ENCODE results near the gene MFSD8. TPM values are rescaled to one million over a fixed set of nuclear protein-coding genes. Genes with fewer than 3 reads are reported as not detected.
"Not testable (repeated sequence)": the region's sequence is repeated elsewhere in the genome, so short reads cannot be mapped to it uniquely, and the experiment has no call there.

MFSD8 gene
- total and polyA plus RNA-seq, 12 donors, result 2.6 to 74.6 (median 20.8) TPM

DNA sequence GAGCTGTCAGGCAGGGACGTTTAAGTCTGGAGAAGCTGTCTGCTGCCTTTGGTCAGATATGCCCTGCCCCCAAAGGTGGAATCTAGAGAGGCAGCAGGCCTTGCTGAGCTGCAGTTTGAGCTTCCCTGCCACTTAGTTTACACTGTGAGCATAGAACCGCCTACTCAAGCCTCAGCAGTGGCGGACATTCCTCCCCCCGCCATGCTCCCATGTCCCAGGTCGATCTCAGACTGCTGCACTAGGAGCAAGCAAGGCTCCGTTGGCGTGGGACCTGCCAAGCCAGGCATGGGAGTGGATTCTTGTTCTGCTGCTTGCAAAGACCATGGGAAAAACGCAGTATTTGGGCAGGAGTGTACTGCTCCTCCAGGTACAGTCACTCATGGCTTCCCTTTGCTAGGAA is 59.9 kb downstream of the MFSD8 start:
- WGBS, 4 donors, result 75 to 89% (median 85%) methylated on average over 2 to 8 of the region's 8 CpGs
- Histone ChIP-seq H3K27me3 (no peaks in the 10 kb centered on the region), H3K9me3 (replicated peaks in 1 of 3) (no peaks in the 10 kb centered on the region), H3K27ac (no peak overlapping the region), H3K36me3 (replicated peaks in 1 of 2) (no peaks in the 10 kb centered on the region), H3K4me3 (no peak overlapping the region), H3K4me1 (replicated peaks in 1 of 2) (no peaks in the 10 kb centered on the region)
- TF ChIP-seq, protein P1, sequence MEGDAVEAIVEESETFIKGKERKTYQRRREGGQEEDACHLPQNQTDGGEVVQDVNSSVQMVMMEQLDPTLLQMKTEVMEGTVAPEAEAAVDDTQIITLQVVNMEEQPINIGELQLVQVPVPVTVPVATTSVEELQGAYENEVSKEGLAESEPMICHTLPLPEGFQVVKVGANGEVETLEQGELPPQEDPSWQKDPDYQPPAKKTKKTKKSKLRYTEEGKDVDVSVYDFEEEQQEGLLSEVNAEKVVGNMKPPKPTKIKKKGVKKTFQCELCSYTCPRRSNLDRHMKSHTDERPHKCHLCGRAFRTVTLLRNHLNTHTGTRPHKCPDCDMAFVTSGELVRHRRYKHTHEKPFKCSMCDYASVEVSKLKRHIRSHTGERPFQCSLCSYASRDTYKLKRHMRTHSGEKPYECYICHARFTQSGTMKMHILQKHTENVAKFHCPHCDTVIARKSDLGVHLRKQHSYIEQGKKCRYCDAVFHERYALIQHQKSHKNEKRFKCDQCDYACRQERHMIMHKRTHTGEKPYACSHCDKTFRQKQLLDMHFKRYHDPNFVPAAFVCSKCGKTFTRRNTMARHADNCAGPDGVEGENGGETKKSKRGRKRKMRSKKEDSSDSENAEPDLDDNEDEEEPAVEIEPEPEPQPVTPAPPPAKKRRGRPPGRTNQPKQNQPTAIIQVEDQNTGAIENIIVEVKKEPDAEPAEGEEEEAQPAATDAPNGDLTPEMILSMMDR (IDR thresholded peaks at IDR 0.05), result no peak
- TF ChIP-seq POLR2A (IDR thresholded peaks at IDR 0.05), result no peak
- intact Hi-C loops (cut with DNase I), result no loop called here
- no peak for DNase-seq

DNA sequence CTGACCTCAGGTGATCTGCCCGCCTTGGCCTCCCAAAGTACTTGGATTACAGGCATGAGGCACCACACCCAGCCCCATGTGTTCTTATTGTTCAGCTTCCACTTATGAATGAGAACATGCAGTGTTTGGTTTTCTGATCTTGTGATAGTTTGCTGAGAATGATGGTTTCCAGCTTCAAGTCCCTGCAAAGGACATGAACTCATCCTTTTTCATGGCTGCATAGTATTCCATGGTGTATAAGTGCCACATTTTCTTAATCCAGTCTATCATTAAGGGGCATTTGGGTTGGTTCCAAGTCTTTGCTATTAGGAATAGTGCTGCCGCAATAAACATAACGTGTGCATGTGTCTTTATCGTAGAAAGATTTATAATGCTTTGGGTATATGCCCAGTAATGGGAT is 65.3 kb downstream of the MFSD8 start:
- DNase-seq; H3K9me3 ChIP-seq (replicated peaks in 1 of 3); intact Hi-C loops (cut with DNase I); H3K36me3 ChIP-seq (replicated peaks in 1 of 2); H3K27me3 ChIP-seq; H3K4me3 ChIP-seq; H3K27ac ChIP-seq; H3K4me1 ChIP-seq (replicated peaks in 1 of 2): not testable (repeated sequence)
- 93 to 97% (median 97%) methylated on average over 4 of the region's 4 CpGs for WGBS, 4 donors

DNA sequence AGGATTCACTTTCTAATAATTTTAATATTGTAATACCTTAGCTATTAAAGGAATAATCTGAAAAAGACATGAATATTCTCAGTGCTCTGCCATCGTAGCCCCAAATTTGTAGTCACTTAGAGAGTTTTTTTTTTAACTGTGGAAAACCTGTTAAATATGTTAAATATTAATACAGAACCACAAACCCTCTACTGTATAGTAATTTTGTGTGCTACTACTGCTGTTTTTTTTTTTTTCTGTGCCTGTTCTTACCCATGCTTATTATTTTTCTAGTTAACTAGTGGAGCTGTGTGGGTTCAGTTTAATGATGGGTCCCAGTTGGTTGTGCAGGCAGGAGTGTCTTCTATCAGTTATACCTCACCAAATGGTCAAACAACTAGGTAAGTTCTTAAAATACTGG is 68.4 kb downstream of the MFSD8 start:
- H3K4me1 ChIP-seq (replicated peaks in 1 of 2), result peaks cover 5% of the 10 kb centered on the region in 2 donors
- WGBS, 4 donors, result 95 to 100% (median 98%) methylated on average over 1 of the region's 1 CpG
- no peak overlapping the region for H3K27ac ChIP-seq
- TF ChIP-seq POLR2A (IDR thresholded peaks at IDR 0.05), result no peak
- TF ChIP-seq, protein P1 (IDR thresholded peaks at IDR 0.05), result no peak
- no peaks in the 10 kb centered on the region for H3K9me3 ChIP-seq (replicated peaks in 1 of 3)
- DNase-seq, result no peak
- H3K36me3 ChIP-seq (replicated peaks in 1 of 2), result no peaks in the 10 kb centered on the region
- H3K27me3 ChIP-seq, result no peaks in the 10 kb centered on the region
- H3K4me3 ChIP-seq, result no peak overlapping the region
- intact Hi-C loops (cut with DNase I), result no loop called here

DNA sequence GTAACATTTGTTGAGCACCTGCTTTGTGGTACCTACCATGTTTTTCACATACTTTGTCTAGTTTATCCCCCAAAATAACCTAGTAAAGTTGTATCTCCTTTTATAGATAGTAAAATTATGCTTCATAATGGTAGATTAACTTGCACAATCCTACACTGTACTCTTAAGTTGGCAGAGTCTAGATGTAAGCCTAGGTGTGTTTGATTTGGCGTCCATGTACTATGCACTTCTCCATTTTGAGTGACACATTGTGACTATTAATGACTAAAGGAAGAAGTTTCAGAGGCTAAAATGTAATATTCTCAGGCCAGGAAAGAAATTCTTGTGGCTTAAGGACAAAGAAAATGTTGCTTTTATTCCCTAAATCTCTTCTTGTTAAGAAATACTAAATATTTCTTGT is 68.9 kb downstream of the MFSD8 start:
- intact Hi-C loops (cut with DNase I), result no loop called here
- TF ChIP-seq, protein P1 (IDR thresholded peaks at IDR 0.05), result no peak
- TF ChIP-seq POLR2A (IDR thresholded peaks at IDR 0.05), result no peak
- DNase-seq, result no peak

DNA sequence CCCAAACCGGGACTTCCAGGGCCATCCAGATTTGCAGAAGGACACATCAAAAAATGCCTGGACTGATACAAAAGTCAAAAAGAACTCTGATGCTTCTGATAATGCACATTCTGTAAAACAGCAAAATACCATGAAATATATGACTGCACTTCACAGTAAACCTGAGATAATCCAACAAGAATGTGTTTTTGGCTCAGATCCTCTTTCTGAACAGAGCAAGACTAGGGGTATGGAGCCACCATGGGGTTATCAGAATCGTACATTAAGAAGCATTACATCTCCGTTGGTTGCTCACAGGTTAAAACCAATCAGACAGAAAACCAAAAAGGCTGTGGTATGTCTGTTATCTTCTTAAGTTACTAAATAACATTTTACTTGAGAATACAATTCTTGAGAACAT is 75.1 kb downstream of the MFSD8 start:
- H3K4me3 ChIP-seq, result no peak overlapping the region
- 67 to 77% (median 70%) methylated on average over 3 of the region's 3 CpGs for WGBS, 4 donors
- H3K4me1 ChIP-seq (replicated peaks in 1 of 2), result peaks cover under 1 to 2% of the 10 kb centered on the region in 2 donors
- no peaks in the 10 kb centered on the region for H3K36me3 ChIP-seq (replicated peaks in 1 of 2)
- intact Hi-C loops (cut with DNase I), result no loop called here
- TF ChIP-seq, protein P1 (IDR thresholded peaks at IDR 0.05), result no peak
- TF ChIP-seq POLR2A (IDR thresholded peaks at IDR 0.05), result no peak
- no peaks in the 10 kb centered on the region for H3K27me3 ChIP-seq
- H3K9me3 ChIP-seq (replicated peaks in 1 of 3), result no peaks in the 10 kb centered on the region
- no peak for DNase-seq
- no peak overlapping the region for H3K27ac ChIP-seq

More for the DNA sequence above, 68.9 kb downstream of the MFSD8 start:
- no peaks in the 10 kb centered on the region for H3K36me3 ChIP-seq (replicated peaks in 1 of 2)
- H3K4me3 ChIP-seq, result no peak overlapping the region
- 92 to 100% (median 98%) methylated on average over 1 of the region's 1 CpG for WGBS, 4 donors
- no peak overlapping the region for H3K27ac ChIP-seq
- no peaks in the 10 kb centered on the region for H3K9me3 ChIP-seq (replicated peaks in 1 of 3)
- H3K4me1 ChIP-seq (replicated peaks in 1 of 2), result peaks cover 5% of the 10 kb centered on the region in 2 donors
- H3K27me3 ChIP-seq, result no peaks in the 10 kb centered on the region

All from adrenal gland (tissue), 12 donors.